ENCODE results near the gene DHRS4L2.

Gene DHRS4L2

DNA sequence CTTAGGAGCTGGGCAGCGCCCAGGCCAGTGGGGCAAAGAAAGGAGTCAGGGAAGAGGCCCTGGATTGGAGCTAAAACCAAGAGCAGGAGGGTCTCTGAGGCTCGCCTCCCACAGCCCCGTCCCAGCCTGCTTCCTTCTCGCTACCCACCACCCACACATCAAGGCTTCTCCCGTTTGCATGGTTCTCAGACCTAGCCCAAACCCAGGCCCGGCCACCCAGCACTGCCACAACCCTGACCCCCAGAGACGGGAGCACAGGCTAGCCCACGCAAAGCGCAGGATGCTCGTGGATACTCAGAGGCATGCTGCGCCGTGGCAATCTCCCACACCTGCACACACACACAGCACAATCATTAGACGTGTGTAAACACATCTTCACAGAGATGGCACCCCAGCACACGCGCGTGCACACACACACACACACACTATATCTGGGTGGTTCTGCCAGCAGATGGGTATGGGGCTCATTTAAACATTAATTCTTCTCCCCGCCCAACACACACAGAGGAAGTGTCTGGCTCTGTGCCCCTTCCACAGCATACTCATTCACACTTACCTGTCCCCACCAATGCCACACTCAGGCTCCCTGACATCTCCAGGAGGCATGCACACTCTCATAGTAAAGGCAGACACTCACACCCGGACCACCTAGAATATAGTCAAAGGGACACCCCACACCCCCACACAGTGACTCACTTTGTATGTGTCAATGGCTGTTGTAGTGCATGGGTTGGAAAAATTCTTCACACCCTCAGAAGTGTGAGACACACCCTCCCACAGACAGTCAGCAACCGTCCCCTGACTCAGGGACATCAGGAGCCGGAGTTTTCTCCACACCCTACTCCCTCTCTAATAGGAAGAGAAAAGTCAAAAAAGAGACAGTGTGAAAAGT, 64.2 kb downstream of the DHRS4L2 start:
- H3K36me3 ChIP-seq (ENCODE audit: control insufficient read depth, insufficient read depth, low read length), result no peaks in the 10 kb centered on the region
- no peak for DNase-seq (ENCODE audit: extremely low read depth, insufficient read length)
- TF ChIP-seq, protein P1, sequence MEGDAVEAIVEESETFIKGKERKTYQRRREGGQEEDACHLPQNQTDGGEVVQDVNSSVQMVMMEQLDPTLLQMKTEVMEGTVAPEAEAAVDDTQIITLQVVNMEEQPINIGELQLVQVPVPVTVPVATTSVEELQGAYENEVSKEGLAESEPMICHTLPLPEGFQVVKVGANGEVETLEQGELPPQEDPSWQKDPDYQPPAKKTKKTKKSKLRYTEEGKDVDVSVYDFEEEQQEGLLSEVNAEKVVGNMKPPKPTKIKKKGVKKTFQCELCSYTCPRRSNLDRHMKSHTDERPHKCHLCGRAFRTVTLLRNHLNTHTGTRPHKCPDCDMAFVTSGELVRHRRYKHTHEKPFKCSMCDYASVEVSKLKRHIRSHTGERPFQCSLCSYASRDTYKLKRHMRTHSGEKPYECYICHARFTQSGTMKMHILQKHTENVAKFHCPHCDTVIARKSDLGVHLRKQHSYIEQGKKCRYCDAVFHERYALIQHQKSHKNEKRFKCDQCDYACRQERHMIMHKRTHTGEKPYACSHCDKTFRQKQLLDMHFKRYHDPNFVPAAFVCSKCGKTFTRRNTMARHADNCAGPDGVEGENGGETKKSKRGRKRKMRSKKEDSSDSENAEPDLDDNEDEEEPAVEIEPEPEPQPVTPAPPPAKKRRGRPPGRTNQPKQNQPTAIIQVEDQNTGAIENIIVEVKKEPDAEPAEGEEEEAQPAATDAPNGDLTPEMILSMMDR (IDR thresholded peaks at IDR 0.05; ENCODE audit: insufficient read depth, low read length, poor library complexity, severe bottlenecking), result no peak
- H3K4me3 ChIP-seq (replicated peaks; ENCODE audit: low read depth, low read length), result peak overlapping the region; percentile 78
- no peaks in the 10 kb centered on the region; the same call in 1 of the 2 replicates for H3K27me3 ChIP-seq (replicated peaks; ENCODE audit: control insufficient read depth, insufficient read depth, low read length)

DNA sequence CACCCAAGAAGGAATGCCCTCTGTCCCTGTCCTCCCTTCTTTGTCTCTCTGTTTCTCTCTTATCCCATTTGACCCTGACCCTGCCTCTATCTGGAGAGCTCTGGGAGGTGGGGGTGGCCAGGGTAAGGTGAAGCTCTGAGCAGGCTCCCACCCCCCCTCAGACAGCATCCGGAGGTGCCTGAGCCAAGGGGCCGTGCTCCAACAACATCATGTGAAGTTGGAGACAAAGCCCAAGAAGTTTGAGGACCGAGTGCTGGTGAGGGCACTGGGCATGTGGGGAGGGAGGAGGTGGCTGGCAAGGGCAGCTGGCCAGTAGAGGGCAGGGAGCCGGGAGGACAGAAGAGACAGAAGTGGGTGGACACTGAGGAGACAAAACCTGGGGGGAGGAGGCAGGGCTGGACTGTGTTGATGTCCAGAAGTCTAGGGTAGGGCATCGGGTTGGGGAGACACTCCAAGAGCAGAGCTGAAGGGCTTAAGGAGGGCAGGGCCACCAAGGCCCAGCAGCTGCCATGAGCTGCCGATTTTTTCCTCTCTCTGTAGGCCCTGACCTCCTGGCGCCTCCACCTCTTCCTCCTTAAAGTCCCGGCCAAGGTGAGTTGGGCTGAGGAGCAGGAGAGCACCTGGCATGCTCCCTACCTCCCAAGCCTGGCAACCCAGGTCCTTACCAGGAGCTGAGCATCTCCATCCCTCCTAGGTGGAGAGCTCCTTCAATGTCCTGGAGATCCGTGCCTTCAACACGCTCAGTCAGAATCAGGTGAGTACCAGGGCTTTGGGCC, 65.0 kb downstream of the DHRS4L2 start:
- DNase-seq (ENCODE audit: extremely low read depth, insufficient read length), result no peak
- no peaks in the 10 kb centered on the region for H3K36me3 ChIP-seq (ENCODE audit: control insufficient read depth, insufficient read depth, low read length)
- TF ChIP-seq, protein P1 (IDR thresholded peaks at IDR 0.05; ENCODE audit: insufficient read depth, low read length, poor library complexity, severe bottlenecking), result no peak
- H3K4me3 ChIP-seq (replicated peaks; ENCODE audit: low read depth, low read length), result no peak overlapping the region
- no peaks in the 10 kb centered on the region; the same call in 1 of the 2 replicates for H3K27me3 ChIP-seq (replicated peaks; ENCODE audit: control insufficient read depth, insufficient read depth, low read length)

DNA sequence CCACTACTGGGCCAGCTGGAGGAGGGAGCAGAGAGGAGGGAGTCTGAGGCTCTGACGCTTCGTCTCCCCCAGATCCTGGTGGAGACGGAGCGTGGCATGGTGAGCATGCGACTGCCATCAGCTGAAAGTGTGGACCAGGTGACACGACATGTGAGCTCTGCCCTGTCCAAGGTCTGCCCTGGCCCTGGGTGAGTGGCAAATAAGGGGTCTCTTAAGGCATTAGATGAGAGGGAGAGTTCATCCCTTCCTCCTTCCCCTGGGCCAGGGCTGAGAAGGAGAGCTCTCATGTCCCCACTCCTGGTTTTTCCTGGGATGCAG, 65.6 kb downstream of the DHRS4L2 start:
- TF ChIP-seq, protein P1 (IDR thresholded peaks at IDR 0.05; ENCODE audit: insufficient read depth, low read length, poor library complexity, severe bottlenecking), result no peak
- Histone ChIP-seq H3K36me3 (ENCODE audit: control insufficient read depth, insufficient read depth, low read length) (no peaks in the 10 kb centered on the region), H3K27me3 (replicated peaks; ENCODE audit: control insufficient read depth, insufficient read depth, low read length) (no peaks in the 10 kb centered on the region; the same call in 1 of the 2 replicates), H3K4me3 (replicated peaks; ENCODE audit: low read depth, low read length) (no peak overlapping the region)
- no peak for DNase-seq (ENCODE audit: extremely low read depth, insufficient read length)

DNA sequence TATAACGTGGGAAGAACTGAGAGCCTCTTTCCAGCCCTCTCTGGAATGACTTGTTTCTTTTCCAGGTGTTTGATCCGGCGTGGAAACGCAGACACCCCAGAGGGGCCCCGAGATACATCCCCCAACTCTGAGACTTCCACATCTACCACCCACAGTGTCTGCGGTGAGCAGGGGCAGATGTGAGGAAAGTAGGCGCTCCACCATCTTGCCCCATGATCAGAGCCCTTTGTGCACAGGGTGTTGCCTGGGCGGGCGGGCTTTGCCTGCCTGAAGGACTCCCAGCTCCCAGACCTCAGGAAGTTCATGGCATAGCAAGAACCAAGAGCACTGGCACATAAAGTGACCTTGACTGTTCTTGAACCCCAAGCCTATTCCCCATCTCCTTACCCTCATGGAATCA, 65.9 kb downstream of the DHRS4L2 start:
- Histone ChIP-seq H3K36me3 (ENCODE audit: control insufficient read depth, insufficient read depth, low read length) (no peaks in the 10 kb centered on the region), H3K27me3 (replicated peaks; ENCODE audit: control insufficient read depth, insufficient read depth, low read length) (no peaks in the 10 kb centered on the region; the same call in 1 of the 2 replicates), H3K4me3 (replicated peaks; ENCODE audit: low read depth, low read length) (no peak overlapping the region)
- DNase-seq (ENCODE audit: extremely low read depth, insufficient read length), result no peak
- TF ChIP-seq, protein P1 (IDR thresholded peaks at IDR 0.05; ENCODE audit: insufficient read depth, low read length, poor library complexity, severe bottlenecking), result no peak
